Daoy (cell line): ENCODE results near the gene P2RY12. TPM values are rescaled to one million over a fixed set of nuclear protein-coding genes. Genes with fewer than 3 reads are reported as not detected.
A peak's percentile ranks its signal among the peaks of the same experiment; 100 is the strongest.

ENCODE experiments used
- DNase-seq: peaks from one replicate; pipeline ENCODE4 v3.0.0-alpha.2; 2015; ENCODE audit warnings: low read depth
- total RNA-seq: library from RNA; depleted of rRNA; stranded (reverse); fragments of >200 nt; shearing (Covaris generic); gene quantifications from 2 replicates; pipeline ENCODE4 v1.2.3, GENCODE V29; 2014; rRNA removed

Gene P2RY12
- total RNA-seq, 1 experiment from 2014 or later: not detected

- peak; percentile 21 for DNase-seq
Measured at GRCh38 chr3:151307583-151308488, 76.7 kb downstream of the P2RY12 start.

DNA sequence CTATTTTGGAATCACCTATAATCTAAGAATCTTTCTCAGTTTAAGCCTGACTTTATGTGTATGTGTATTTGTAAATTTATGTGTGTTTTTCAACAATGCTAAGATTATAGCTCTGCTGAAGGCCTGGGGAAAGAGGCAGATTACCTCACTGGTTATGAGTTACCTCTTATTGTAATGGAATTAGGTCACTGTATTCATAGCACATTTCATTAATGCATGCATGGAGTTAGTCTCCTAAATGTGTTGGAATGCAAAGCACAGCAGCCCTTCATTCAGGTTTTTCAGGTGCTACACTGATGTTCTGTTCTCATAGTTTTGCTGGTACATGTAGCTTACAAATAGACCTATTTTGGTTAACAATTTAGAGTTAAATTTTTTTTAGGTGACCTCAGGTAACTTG, 77.4 kb downstream of the P2RY12 start:
- DNase-seq: no peak

- DNase-seq: no peak
Measured at GRCh38 chr3:151306168-151306810, 78.3 kb downstream of the P2RY12 start.

GRCh38 chr3:151305775-151306151, 78.8 kb downstream of the P2RY12 start:
- peak; percentile 62 for DNase-seq

DNA sequence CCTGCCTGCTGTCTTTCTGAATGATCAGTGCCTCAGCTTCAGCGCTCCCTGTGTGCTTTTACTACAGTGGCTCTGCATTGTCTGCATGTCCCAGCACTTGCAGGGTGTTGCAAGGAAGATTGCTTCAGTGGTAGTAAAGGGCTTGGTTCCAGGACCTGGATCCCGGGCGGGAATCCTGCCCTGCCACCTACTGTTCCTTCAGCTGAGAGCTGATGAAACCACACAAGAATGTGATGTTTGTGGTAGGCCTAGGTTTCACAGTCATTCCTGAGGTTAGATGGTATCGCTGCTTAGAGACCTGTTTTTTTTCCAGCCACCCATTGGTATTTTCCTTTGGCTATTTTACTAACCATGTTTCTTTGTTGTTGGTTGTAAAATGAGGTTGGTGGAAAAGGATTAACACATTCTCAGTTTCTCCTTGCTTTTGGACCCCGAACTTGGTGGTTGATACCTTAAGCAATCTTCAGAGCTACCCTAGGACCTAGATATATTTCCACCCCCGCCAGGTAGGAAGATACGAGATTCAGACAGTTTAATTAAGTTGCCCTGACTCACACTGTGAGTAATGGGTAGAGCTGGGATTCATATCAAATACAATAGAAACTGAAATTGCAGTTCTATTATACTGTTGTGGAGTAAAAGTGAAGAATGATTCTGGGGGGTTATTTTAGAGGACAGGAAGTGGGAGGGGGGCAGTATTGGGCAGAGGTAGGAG, 79.3 kb downstream of the P2RY12 start:
- peak; percentile 97 for DNase-seq

DNA sequence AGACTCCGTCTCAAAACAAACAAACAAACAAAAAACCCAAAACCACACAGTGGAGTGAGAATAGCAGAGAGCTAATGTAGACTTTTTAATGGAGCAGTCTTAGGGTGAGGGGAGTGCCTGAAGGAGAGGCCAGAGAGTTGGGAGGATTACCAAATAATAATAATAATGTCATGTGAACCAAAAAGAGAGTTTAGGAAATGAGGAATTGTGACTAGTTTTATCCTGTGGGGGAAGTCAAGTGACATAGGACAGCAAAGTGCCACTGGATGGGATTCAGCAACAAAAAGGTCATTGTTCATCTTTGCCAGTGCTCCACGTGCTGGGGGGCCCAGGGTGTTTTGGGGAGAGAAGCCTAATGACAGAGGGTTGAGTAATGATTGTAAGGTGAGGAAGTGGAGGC, 80.8 kb downstream of the P2RY12 start:
- DNase-seq: no peak

DNA sequence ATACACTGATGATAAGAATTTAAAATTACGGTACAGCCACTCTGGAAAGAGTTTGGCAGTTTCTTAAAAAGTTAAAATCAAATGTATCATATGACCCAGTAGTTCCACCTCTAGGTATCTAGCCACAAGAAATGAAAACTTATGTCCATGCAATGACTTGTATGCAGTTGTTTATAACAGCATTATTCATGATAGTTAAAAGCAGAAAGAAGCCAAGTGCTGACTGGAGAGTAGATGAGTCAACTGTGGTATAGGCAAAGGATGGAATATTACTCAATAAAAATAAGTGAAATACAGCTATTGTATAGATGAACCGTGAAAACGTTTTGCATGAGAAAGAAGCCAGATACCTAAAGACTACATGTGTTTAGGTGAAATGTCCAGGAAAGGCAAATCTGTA, 82.8 kb downstream of the P2RY12 start:
- peak; percentile 48 for DNase-seq

DNA sequence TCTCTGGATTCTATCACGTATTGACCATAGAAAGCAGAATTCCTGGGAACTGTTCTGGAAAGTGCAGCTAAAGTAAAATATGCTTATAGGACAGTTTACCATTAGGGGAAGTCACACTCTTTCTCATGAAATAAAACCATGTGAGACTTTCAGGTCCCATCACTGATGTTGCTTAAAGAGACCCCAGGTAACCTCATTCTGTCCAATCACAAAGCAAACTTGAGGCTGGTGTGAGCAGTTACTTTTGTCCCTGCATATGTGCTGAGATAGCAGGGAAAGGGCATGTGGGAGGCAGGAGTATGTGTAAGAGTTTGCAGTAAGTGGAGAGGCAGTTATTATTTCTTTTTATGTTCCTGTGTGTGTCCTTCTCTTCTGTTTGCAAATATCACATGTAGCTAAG, 84.0 kb downstream of the P2RY12 start:
- DNase-seq: no peak

- DNase-seq: no peak
Measured at GRCh38 chr3:151299006-151299405, 85.5 kb downstream of the P2RY12 start.

- DNase-seq: no peak
Measured at GRCh38 chr3:151297429-151297828, 87.1 kb downstream of the P2RY12 start.

DNA sequence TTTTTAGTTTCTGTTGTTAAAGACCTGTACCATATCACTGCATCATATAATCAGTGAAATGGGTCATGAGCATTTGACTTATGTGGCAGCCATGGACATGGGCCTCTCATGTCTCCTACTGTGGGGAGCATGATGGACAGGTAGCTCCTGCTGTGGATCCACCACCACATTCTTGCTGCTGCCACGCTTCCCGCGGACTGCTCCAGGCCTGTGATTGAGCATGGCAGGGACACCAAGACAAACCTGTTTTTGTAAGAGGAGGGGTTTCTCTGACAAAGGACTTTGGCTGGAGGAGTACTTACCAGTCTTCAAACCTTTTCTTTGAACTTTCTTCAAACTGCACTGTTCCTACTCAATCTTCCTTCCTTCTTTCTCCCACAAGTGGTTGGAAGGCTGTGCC, 88.3 kb downstream of the P2RY12 start:
- DNase-seq: no peak

DNA sequence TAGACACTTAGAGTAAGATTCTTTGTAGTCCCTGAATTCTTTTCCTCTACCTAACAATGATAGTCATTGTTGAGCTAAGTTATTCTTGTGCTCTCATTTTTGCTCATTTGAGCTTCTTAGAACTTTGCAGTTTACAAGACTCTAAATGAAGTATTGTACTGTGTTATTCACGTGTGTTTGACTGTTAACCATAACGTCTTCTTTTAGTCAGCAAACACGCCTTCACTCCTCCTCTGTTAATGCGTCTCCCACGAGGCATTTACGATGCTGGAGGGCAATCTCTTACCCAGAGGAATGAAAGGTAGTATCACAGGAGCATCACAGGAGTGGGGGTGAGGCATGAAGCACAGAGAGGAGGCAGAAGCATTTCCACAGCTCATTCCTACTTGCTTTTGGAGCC, 91.4 kb downstream of the P2RY12 start:
- no peak for DNase-seq

DNA sequence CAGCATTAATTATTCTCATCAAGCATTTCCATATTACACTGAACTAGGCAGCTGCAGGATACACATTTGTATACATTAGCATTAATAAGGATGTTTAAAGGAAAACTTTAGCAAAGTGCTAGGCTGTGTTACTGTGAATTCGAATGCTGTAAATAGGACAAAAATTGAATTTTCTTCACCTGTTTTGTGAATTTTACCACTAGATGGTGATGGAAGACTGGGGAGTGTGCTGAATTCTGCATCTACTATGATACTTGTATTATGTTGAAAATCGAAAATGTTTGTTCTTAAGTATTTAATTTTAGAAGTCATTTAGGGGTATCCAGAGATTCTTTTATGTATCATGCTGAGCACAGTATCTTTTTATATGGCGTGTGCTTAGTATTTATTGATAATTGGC, 93.9 kb downstream of the P2RY12 start:
- no peak for DNase-seq

GRCh38 chr3:151289445-151289844, 95.1 kb downstream of the P2RY12 start:
- no peak for DNase-seq

Other genes starting within 250 kb of the P2RY12 start
- not detected in 2 replicates for gene GPR171, start 181.5 kb downstream of the P2RY12 start, total RNA-seq
- not detected in 2 replicates for gene P2RY14, start 106.2 kb downstream of the P2RY12 start, total RNA-seq
- gene GPR87, start 67.9 kb downstream of the P2RY12 start, total RNA-seq: 0.40 and 0.77 TPM in 2 replicates
- not detected in 2 replicates for gene P2RY13, start 55.2 kb downstream of the P2RY12 start, total RNA-seq
- not detected in 2 replicates for gene IGSF10, start 76.3 kb upstream of the P2RY12 start, total RNA-seq